ENCODE results near the gene TMC4.
"Not testable (repeated sequence)": the region's sequence is repeated elsewhere in the genome, so short reads cannot be mapped to it uniquely, and the experiment has no call there.

Gene TMC4

GRCh38 chr19:54172471-54173358 is at the start of gene TMC4:
Gene TMC4 (minus strand): TSS chr19:54173160. CDS start chr19:54173117, 43 bp downstream.
- DNase-seq (ENCODE audit: low read depth in 2 of 2): no peak

DNA sequence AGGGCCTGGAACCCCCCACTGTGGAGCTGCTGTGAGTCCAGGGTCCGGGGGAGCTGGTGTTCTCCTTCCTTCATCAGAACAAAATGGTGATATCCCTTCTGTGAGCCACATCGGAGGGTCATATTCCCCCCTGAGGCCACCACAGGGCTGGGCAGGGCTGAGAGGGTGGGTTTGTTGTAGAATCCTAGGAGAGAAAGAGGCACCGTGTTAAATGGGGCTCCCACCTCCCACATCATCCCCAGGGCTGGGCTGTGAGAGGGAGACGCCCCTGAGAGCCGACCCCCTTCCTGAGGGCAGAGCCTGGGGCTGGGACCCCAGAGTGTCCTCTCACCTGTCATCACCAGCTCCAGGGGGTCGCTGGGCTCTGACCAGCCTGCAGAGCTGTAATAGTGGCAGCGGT is 49.0 kb upstream of the TMC4 start:
- not testable (repeated sequence) for DNase-seq (ENCODE audit: low read depth in 2 of 2)

GRCh38 chr19:54219702-54220101 is 46.7 kb upstream of the TMC4 start:
- DNase-seq (ENCODE audit: low read depth in 2 of 2): not testable (repeated sequence)

DNA sequence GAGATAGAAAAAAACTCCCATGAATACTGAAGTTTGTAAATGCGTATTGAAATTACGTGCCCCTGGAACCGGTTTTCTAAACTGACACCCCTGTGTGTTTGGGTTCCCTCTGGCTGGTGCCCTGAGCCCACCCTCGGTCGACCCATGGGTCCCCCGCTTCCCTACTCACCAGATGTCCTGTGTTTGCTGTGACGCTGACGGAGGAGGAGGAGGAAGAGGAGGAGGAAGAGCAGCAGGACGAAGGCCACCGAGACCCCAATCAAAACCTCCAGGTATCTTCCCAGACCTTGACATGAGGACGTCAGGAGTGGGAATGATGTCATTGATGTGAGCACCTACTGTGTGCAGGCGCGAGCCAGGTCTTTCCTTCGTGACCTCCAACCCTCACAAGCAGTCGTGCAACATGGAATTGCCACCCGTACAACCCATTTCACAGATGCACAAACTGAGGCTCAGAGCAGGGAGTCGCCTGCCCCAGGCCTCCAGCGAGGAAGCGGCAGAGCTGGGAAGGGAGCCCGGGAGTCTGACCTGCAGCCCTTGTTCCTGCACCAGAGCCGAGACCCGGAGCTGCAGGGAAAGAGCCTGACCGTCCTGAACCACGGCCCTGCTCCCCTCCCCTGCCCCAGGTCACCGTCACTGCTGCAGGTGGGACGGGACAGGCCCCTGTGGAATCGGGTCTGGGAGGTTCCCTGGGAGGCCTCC is 46.2 kb upstream of the TMC4 start:
- no peak for DNase-seq (ENCODE audit: low read depth in 2 of 2)

DNA sequence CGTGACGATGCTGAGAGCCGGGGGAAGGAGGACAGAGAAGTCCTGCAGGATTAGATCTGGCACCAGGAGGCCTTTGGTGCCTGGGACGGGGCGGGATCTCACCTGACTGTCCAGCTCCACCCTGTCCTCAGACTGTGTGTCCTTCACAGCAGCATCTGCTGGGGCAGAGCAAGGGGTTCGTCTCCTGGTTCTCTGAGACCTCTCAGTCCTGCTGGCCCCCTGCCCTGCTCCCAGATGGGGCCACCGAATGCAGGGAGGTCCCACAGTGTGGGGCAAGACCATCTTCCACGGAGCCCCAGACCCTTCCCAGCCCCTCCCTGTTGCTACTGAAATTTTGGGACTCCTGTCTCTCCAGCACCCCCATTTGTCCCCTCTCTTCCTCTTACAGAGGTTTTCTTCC is 45.3 kb upstream of the TMC4 start:
- DNase-seq (ENCODE audit: low read depth in 2 of 2): no peak

GRCh38 chr19:54217517-54218247 is 44.7 kb upstream of the TMC4 start:
- DNase-seq (ENCODE audit: low read depth in 2 of 2): not testable (repeated sequence)

DNA sequence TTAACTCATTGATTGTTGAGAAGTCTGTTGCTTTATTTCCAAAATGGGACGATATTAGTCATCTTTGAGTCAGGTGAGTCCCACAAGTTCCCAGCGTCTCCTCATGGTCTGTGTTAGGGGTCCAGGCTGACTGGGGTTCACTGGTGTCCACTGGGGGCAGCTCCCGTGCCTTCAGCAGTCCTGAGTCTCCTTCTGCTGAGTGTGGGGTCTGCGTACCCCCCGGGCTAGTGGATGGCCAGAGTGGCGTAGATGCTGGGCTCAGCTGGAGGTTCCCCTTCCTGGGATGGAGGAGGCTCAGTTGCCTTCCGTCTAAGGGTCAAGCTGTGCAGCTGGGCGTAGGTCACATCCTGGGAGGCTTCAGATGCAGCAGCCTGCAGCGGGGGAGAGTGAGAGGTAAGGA is 43.9 kb upstream of the TMC4 start:
- DNase-seq (ENCODE audit: low read depth in 2 of 2): no peak

DNA sequence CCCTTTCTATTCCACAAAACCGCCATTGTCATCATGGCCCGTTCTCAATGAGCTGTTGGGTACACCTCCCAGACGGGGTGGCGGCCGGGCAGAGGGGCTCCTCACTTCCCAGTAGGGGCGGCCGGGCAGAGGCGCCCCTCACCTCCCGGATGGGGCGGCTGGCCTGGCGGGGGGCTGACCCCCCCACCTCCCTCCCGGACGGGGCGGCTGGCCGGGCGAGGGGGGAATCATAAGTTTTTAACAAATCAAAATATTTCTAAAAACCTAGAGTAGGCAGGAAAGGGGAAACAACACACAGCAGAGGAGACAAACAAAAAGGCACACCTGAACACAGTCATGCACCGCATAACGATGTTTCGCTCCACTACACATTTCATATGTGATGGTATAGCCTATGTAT is 41.8 kb upstream of the TMC4 start:
- not testable (repeated sequence) for DNase-seq (ENCODE audit: low read depth in 2 of 2)

GRCh38 chr19:54214217-54214616 is 41.3 kb upstream of the TMC4 start:
- DNase-seq (ENCODE audit: low read depth in 2 of 2): not testable (repeated sequence)

DNA sequence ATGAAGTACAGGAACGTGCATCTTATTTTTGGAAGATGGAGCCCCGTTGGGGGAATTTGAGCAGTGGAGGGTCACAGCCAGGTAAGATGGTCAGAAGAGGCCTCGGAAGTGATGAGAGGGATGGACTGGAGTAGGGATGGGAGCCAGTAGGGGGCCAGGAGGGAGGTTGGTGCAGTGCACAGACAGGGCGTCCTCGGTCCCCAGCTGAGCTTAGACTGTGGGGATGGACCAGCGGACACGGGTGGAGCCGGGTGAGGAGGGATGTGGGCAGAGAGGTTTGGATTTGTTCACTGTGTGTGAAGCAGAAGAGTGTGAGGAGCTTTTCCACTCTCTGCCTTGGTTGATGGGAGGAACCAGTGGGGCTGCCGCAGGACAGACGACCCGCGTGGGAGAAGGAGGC is 38.3 kb upstream of the TMC4 start:
- DNase-seq (ENCODE audit: low read depth in 2 of 2): no peak

- no peak for DNase-seq (ENCODE audit: low read depth in 2 of 2)
Observed at GRCh38 chr19:54209811-54210494, 37.0 kb upstream of the TMC4 start.

- DNase-seq (ENCODE audit: low read depth in 2 of 2): no peak
Observed at GRCh38 chr19:54209058-54209810, 36.3 kb upstream of the TMC4 start.

DNA sequence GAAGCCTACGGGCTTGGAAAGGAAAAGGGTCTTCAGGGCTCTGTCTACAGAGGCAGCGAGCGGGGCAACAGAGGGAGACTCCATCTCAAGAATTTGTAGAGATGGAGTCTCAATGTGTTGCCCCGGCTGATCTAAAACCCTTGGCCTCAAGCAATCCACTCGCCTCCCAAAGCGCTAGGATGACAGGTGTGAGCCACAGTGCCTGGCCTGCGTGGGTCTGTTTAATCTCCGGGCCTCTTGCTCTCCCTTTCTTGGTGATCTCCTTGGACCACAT is 35.8 kb upstream of the TMC4 start:
- no peak for DNase-seq (ENCODE audit: low read depth in 2 of 2)

DNA sequence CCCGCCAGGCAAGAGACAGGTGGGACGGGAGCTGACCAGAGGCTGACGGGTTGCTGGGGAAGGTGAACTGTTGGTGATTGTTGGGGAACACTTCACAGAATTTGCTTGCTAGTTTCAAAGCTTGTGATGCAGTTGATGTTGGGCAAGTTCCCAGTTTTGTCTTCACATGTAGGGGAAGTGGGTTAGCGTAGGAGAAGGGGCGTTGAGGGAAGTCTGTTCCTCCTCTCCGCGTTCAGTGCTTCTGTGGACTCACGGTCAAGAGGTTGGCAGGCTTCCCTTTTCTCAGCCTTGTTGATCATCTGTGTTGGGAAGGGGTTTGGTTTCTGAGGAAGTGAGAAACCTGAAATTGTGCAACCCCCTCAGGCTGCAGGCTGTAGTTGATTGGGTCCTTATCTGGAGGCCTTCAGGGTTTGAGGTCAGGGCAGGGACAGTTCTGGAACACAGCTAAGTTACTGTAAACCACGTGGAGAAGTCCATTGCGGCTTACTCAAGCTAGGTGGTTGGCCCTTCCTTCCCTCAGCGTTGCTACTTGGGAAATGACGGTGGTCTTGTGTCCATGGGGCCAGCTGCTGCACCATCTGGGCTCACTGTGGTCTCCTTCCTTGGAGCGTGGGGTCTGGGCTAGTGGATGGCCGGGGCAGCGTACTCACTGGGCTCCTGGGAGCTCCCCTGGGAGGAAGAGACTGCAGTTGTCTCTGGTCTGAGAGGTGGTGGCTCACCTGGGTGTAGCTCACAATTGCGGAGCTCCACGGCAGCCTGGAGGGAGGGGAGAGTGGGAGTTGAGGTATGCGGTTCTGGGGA is 35.2 kb upstream of the TMC4 start:
- DNase-seq (ENCODE audit: low read depth in 2 of 2): no peak

- no peak for DNase-seq (ENCODE audit: low read depth in 2 of 2)
Observed at GRCh38 chr19:54207676-54207982, 34.7 kb upstream of the TMC4 start.

GRCh38 chr19:54207193-54207592 is 34.2 kb upstream of the TMC4 start:
- not testable (repeated sequence) for DNase-seq (ENCODE audit: low read depth in 2 of 2)

DNA sequence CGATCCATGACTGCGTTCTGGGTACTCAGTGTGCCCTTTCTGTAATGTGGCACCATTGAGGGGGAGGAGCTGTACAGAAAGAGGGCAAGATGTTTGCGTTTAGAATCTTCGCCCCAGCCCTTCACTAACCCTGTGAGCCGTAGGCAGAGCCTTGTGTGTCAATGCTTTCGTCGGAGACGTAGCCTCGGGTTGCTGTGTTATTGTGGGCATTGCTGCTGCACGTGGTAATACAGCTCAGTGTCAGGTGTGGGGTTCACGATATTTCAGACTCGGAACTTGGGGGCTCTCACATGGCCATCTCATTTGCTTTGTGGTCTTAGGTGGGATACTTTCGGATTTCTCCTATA is 33.8 kb upstream of the TMC4 start:
- DNase-seq (ENCODE audit: low read depth in 2 of 2): no peak

DNA sequence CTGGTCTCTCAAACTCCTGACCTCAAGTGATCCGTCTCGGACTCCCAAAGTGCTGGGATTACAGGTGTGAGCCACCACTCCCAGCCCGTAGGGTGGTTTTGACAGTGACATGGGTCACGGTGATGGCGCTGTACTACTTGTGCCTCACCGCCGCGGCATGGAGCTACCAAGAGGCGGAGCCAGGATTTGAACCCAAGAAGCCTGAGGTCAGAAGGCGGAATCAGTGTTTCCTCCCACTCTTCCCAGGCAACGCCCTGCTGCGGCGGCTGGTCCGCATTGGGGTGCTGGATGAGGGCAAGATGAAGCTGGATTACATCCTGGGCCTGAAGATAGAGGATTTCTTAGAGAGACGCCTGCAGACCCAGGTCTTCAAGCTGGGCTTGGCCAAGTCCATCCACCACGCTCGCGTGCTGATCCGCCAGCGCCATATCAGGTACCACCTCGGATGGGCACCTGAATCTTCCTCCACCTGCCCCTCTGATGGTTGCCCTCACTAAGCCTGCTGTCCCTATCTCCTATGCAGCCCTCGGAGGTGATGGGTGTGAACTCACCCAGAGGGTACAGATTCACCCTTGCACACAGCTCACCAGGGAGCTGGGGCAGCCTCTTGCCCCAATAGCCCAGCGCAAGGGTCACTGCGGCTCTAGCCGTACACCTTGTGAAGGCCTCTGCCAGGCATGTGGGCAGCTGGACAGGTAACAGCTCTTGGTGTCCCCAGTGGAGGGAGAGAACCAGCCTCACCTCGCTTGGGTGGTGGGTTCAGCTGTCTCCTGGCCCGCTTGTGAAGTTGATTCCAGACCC is 33.3 kb upstream of the TMC4 start:
- no peak for DNase-seq (ENCODE audit: low read depth in 2 of 2)

- no peak for DNase-seq (ENCODE audit: low read depth in 2 of 2)
Observed at GRCh38 chr19:54204767-54205468, 32.0 kb upstream of the TMC4 start.

Measured in stimulated activated CD8-positive, alpha-beta memory T cell treated with anti-CD3 and anti-CD28 coated beads, Interleukin-2, amount 100 ng/mL, for 1 hour (primary cell).